Measurements from ENCODE around the gene PSMD12. TPM values are rescaled to one million over a fixed set of nuclear protein-coding genes. Genes with fewer than 3 reads are reported as not detected.

PSMD12 gene
- total and polyA plus RNA-seq, 2 donors from 2014 or later, result 26.0 to 46.0 TPM

DNA sequence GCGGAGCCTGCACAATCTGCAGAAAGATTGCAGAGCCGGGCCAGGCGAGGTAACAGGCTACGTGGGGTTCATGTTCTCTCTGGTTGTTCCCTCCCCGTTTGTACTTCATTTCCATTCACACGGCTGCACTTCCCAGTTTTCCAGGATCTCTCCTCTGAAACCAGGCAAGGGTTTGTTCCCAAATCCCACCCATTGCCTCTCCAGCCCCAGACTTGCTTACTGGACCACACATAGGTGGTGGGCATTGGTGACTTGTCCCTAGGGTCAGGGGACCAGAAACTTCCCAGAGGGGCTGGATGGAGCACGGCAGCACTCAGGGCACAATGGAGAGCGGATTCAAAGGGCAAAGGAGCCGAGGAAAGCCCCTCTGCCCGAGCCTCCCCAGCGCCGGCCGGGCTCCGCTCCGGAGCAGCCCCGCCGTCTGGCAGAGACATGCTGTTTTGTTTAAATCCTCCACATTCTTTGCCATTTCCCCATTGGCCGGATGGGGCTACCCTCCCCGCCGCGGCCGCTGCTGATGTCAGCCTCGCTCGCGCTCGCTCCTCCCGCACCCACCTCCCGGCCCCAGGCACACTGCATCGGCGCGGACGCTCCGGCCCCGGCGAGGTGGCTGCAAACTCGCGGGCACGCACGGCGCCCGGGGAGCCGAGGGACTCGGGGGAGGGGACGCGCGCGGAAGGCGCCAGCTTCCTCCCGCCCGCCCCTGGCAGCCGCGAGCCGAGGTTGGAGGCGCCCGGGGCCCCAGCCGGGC, 10.5 kb upstream of the PSMD12 start, which contains the start of gene PITPNC1:
Gene PITPNC1, plus strand, starts transcription at position 545 of the 751 bp plus-strand sequence.
- Histone ChIP-seq H3K9me3 (ENCODE audit: control insufficient read depth in 2 of 3, insufficient read depth in 1 of 3, low read length in 3 of 3) (no peaks in the 10 kb centered on the region), H3K9ac (ENCODE audit: low read length in 3 of 3) (peak within 1 kb of the TSS; percentile 26 to 86 (median 31)), H3K27me3 (ENCODE audit: control insufficient read depth, insufficient read depth, low read length) (no peaks in the 10 kb centered on the region), H3K36me3 (ENCODE audit: control insufficient read depth in 2 of 3, insufficient read depth in 3 of 3, low read length in 3 of 3) (no peaks in the 10 kb centered on the region), H3K27ac (ENCODE audit: low read depth in 2 of 2, low read length in 2 of 2) (peak within 1 kb of the TSS; percentile 69 to 95), H3K4me3 (ENCODE audit: low read length in 3 of 3) (peak within 1 kb of the TSS; percentile 55 to 71 (median 66)), H3K4me1 (ENCODE audit: control insufficient read depth in 2 of 3, insufficient read depth in 2 of 3, low read depth in 1 of 3, low read length in 3 of 3) (peaks cover 3 to 12% (median 9%) of the 10 kb centered on the region in 3 donors)
- FAIRE-seq (no peak), DNase-seq (peak; percentile 90 to 95 (median 93))
- TF ChIP-seq CTCF (IDR thresholded peaks at IDR 0.05; ENCODE audit: borderline replicate concordance, extremely low read depth, insufficient read depth), result peak; percentile 25
- intact Hi-C loops (cut with DNase I), result loop anchor here (5.0 kb wide), 1 partner anchor 315 kb away; no protein-coding TSS in a partner anchor

GRCh38 chr17:67376415-67376736, 10.0 kb upstream of the PSMD12 start:
- peak overlapping the region; percentile 69 to 95 for H3K27ac ChIP-seq (ENCODE audit: low read depth in 2 of 2, low read length in 2 of 2)
- no peaks in the 10 kb centered on the region for H3K36me3 ChIP-seq (ENCODE audit: control insufficient read depth in 2 of 3, insufficient read depth in 3 of 3, low read length in 3 of 3)
- FAIRE-seq (no peak), DNase-seq (no peak)
- TF ChIP-seq CTCF (IDR thresholded peaks at IDR 0.05; ENCODE audit: borderline replicate concordance, extremely low read depth, insufficient read depth), result no peak
- intact Hi-C loops (cut with DNase I), result loop anchor here (5.0 kb wide), 1 partner anchor 316 kb away; no protein-coding TSS in a partner anchor
- peak overlapping the region in 2 of 3 donors; percentile 14 to 79 for H3K9ac ChIP-seq (ENCODE audit: low read length in 3 of 3)
- peak overlapping the region; percentile 54 to 71 (median 59) for H3K4me3 ChIP-seq (ENCODE audit: low read length in 3 of 3)
- peaks cover 3 to 12% (median 6%) of the 10 kb centered on the region in 3 donors for H3K4me1 ChIP-seq (ENCODE audit: control insufficient read depth in 2 of 3, insufficient read depth in 2 of 3, low read depth in 1 of 3, low read length in 3 of 3)
- H3K9me3 ChIP-seq (ENCODE audit: control insufficient read depth in 2 of 3, insufficient read depth in 1 of 3, low read length in 3 of 3), result no peaks in the 10 kb centered on the region
- no peaks in the 10 kb centered on the region for H3K27me3 ChIP-seq (ENCODE audit: control insufficient read depth, insufficient read depth, low read length)

- Histone ChIP-seq H3K9ac (ENCODE audit: low read length in 3 of 3) (no peak overlapping the region), H3K4me1 (ENCODE audit: control insufficient read depth in 2 of 3, insufficient read depth in 2 of 3, low read depth in 1 of 3, low read length in 3 of 3) (peaks cover 3 to 12% (median 6%) of the 10 kb centered on the region in 3 donors), H3K36me3 (ENCODE audit: control insufficient read depth in 2 of 3, insufficient read depth in 3 of 3, low read length in 3 of 3) (no peaks in the 10 kb centered on the region), H3K27ac (ENCODE audit: low read depth in 2 of 2, low read length in 2 of 2) (no peak overlapping the region), H3K4me3 (ENCODE audit: low read length in 3 of 3) (no peak overlapping the region), H3K9me3 (ENCODE audit: control insufficient read depth in 2 of 3, insufficient read depth in 1 of 3, low read length in 3 of 3) (no peaks in the 10 kb centered on the region), H3K27me3 (ENCODE audit: control insufficient read depth, insufficient read depth, low read length) (no peaks in the 10 kb centered on the region)
- intact Hi-C loops (cut with DNase I), result loop anchor here (5.0 kb wide), 1 partner anchor 317 kb away; no protein-coding TSS in a partner anchor
- FAIRE-seq (no peak), DNase-seq (peak in 1 of 5 donors; percentile 34)
- no peak for TF ChIP-seq CTCF (IDR thresholded peaks at IDR 0.05; ENCODE audit: borderline replicate concordance, extremely low read depth, insufficient read depth)
Observed at GRCh38 chr17:67375716-67376115, 9.3 kb upstream of the PSMD12 start.
